MM.1S (cell line): ENCODE data around the gene MSLN.

ENCODE experiments used
- EZH2 ChIP-seq: fragments of 300-600 bp; sonication (generic); optimal IDR thresholded peaks from 2 replicates; pipeline ENCODE3; 2017; ENCODE audit warnings: low read depth, mild to moderate bottlenecking, antibody characterized with exemption, low read length, mixed read lengths
- EZH2phosphoT487 ChIP-seq: fragments of 300-600 bp; sonication (generic); IDR thresholded peaks from 2 replicates; pipeline ENCODE4 v1.6.1; 2018; ENCODE audit warnings: antibody characterized with exemption, low read length
- TF ChIP-seq, protein P1 (sequence below): fragments of 300-600 bp; sonication (generic); IDR thresholded peaks from 2 replicates; pipeline ENCODE4 v1.5.1; 2016; ENCODE audit warnings: antibody characterized with exemption, low read length, mixed read lengths

- TF ChIP-seq, protein P1, sequence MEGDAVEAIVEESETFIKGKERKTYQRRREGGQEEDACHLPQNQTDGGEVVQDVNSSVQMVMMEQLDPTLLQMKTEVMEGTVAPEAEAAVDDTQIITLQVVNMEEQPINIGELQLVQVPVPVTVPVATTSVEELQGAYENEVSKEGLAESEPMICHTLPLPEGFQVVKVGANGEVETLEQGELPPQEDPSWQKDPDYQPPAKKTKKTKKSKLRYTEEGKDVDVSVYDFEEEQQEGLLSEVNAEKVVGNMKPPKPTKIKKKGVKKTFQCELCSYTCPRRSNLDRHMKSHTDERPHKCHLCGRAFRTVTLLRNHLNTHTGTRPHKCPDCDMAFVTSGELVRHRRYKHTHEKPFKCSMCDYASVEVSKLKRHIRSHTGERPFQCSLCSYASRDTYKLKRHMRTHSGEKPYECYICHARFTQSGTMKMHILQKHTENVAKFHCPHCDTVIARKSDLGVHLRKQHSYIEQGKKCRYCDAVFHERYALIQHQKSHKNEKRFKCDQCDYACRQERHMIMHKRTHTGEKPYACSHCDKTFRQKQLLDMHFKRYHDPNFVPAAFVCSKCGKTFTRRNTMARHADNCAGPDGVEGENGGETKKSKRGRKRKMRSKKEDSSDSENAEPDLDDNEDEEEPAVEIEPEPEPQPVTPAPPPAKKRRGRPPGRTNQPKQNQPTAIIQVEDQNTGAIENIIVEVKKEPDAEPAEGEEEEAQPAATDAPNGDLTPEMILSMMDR = no peak
- TF ChIP-seq EZH2phosphoT487 = no peak
- no peak for TF ChIP-seq EZH2
Observed at GRCh38 chr16:716768-717325, 43.7 kb upstream of the MSLN start.
